Body of pancreas (tissue), 4 donors: ENCODE results near the gene KMT2C. TPM values are rescaled to one million over a fixed set of nuclear protein-coding genes. Genes with fewer than 3 reads are reported as not detected.

ENCODE experiments used
- ATAC-seq: fragments of 150-250 bp; one replicate; pipeline ENCODE4 v1.9.1; 2016
- DNase-seq, 4 donors: peaks; one replicate each; pipeline ENCODE4 v3.0.0-alpha.2; 2019
- H3K27ac ChIP-seq, 4 donors: fragments of 200-600 bp; sonication (generic); 1 replicate in 3 of 4; 2 replicates in 1 of 4; pipeline versions ENCODE4 v1.5.1 to v1.6.1; 2016 to 2019; ENCODE audit warnings: mild to moderate bottlenecking in 1 of 4, mixed read lengths in 1 of 4, moderate library complexity in 1 of 4
- H3K27me3 ChIP-seq, 2 donors: fragments of 200-600 bp; sonication (generic); one replicate each; pipeline ENCODE4 v1.6.0; 2016; ENCODE audit warnings: mild to moderate bottlenecking in 1 of 2
- H3K36me3 ChIP-seq, 2 donors: fragments of 200-600 bp; sonication (generic); replicated peaks in 1 of 2; 2 replicates each; pipeline ENCODE4 v1.5.1; 2016; ENCODE audit warnings: low read depth in 2 of 2; ENCODE audit not compliant: insufficient read depth in 1 of 2
- H3K4me1 ChIP-seq: fragments of 200-600 bp; sonication (generic); one replicate; pipeline ENCODE4 v1.6.0; 2016
- H3K4me3 ChIP-seq, 2 donors: fragments of 200-600 bp; sonication (generic); 1 replicate in 1 of 2; 2 replicates in 1 of 2; pipeline ENCODE4 v1.5.1; 2016 to 2019
- H3K9me3 ChIP-seq, 3 donors: fragments of 200-600 bp; sonication (generic); 1 replicate in 2 of 3; 2 replicates in 1 of 3; pipeline ENCODE4 v1.5.1; 2016
- POLR2A ChIP-seq, 3 donors: fragments of 450-650 bp; IDR thresholded peaks; one replicate each; pipeline ENCODE4 v1.6.1; 2016; ENCODE audit warnings: antibody characterized with exemption in 3 of 3, mild to moderate bottlenecking in 2 of 3
- whole genome bisulfite sequencing, 2 donors: methylation state at CpG; one replicate each; pipeline ENCODE4 v1.1.5; 2017; 5-methylcytosine and 5-hydroxymethylcytosine counted together
- intact Hi-C: fragments of 100-400 bp; cut with DNase I; formaldehyde crosslinking; loops from one replicate; pipeline ENCODE4 v1.15.1; 2023
- total RNA-seq, 2 donors: library from RNA; depleted of rRNA; stranded (reverse); fragments of >200 nt; gene quantifications; one replicate each; pipeline ENCODE4 v1.1.0, GENCODE V29; 2016
- TF ChIP-seq, protein P1 (sequence below), 7 experiments: fragments of 450-650 bp in 4 of 7; fragments of 200-600 bp in 3 of 7; sonication (generic) in 3 of 7; IDR thresholded peaks; one replicate each; pipeline ENCODE4 v1.5.1; 2016 to 2019; ENCODE audit warnings: antibody characterized with exemption in 7 of 7

Gene KMT2C
- total RNA-seq, 2 donors from 2014 or later = 58.9 to 71.5 TPM

- no peak overlapping the region for H3K27ac ChIP-seq
- TF ChIP-seq, protein P1, sequence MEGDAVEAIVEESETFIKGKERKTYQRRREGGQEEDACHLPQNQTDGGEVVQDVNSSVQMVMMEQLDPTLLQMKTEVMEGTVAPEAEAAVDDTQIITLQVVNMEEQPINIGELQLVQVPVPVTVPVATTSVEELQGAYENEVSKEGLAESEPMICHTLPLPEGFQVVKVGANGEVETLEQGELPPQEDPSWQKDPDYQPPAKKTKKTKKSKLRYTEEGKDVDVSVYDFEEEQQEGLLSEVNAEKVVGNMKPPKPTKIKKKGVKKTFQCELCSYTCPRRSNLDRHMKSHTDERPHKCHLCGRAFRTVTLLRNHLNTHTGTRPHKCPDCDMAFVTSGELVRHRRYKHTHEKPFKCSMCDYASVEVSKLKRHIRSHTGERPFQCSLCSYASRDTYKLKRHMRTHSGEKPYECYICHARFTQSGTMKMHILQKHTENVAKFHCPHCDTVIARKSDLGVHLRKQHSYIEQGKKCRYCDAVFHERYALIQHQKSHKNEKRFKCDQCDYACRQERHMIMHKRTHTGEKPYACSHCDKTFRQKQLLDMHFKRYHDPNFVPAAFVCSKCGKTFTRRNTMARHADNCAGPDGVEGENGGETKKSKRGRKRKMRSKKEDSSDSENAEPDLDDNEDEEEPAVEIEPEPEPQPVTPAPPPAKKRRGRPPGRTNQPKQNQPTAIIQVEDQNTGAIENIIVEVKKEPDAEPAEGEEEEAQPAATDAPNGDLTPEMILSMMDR (IDR thresholded peaks at IDR 0.05) = no peak
- no peak for TF ChIP-seq POLR2A (IDR thresholded peaks at IDR 0.05)
- H3K36me3 ChIP-seq = peaks cover 16 to 31% of the 10 kb centered on the region in 2 donors
- no peaks in the 10 kb centered on the region for H3K4me1 ChIP-seq
- no peak overlapping the region for H3K4me3 ChIP-seq
- ATAC-seq (no peak), DNase-seq (no peak)
- intact Hi-C loops = no loop called here
- H3K27me3 ChIP-seq = no peaks in the 10 kb centered on the region
- WGBS, 2 donors = 85 to 86% methylated on average over 4 of the region's 4 CpGs
- no peaks in the 10 kb centered on the region for H3K9me3 ChIP-seq
Observed at GRCh38 chr7:152140067-152140466, 295.7 kb downstream of the KMT2C start.

GRCh38 chr7:152137476-152138025 lies 298.3 kb downstream of the KMT2C start:
- no peak for DNase-seq
- peaks cover 16 to 27% of the 10 kb centered on the region in 2 donors for H3K36me3 ChIP-seq
- 69 to 81% methylated on average over 7 of the region's 7 CpGs for WGBS, 2 donors
- no peak for ATAC-seq
- H3K27ac ChIP-seq = no peak overlapping the region
- TF ChIP-seq, protein P1 (IDR thresholded peaks at IDR 0.05) = no peak
- no peak for TF ChIP-seq POLR2A (IDR thresholded peaks at IDR 0.05)
- no peaks in the 10 kb centered on the region for H3K27me3 ChIP-seq
- intact Hi-C loops = no loop called here
- no peak overlapping the region for H3K4me3 ChIP-seq
- no peaks in the 10 kb centered on the region for H3K4me1 ChIP-seq
- H3K9me3 ChIP-seq = no peaks in the 10 kb centered on the region

GRCh38 chr7:152136686-152137085 lies 299.1 kb downstream of the KMT2C start:
- Histone ChIP-seq H3K4me3 (no peak overlapping the region), H3K4me1 (no peaks in the 10 kb centered on the region), H3K27me3 (no peaks in the 10 kb centered on the region), H3K27ac (peak overlapping the region in 1 of 4 donors; percentile 3), H3K36me3 (peaks cover 16 to 28% of the 10 kb centered on the region in 2 donors), H3K9me3 (no peaks in the 10 kb centered on the region)
- ATAC-seq (no peak), DNase-seq (peak in 1 of 4 donors; percentile 27)
- TF ChIP-seq, protein P1 (IDR thresholded peaks at IDR 0.05) = no peak
- no peak for TF ChIP-seq POLR2A (IDR thresholded peaks at IDR 0.05)
- WGBS, 2 donors = 78 to 79% methylated on average over 9 of the region's 9 CpGs
- intact Hi-C loops = no loop called here

GRCh38 chr7:152133804-152134203 lies 302.0 kb downstream of the KMT2C start:
- H3K36me3 ChIP-seq = peaks cover 6 to 22% of the 10 kb centered on the region in 2 donors
- intact Hi-C loops = no loop called here
- DNase-seq (no peak), ATAC-seq (no peak)
- 92 to 94% methylated on average over 13 of the region's 13 CpGs for WGBS, 2 donors
- H3K4me1 ChIP-seq = no peaks in the 10 kb centered on the region
- TF ChIP-seq, protein P1 (IDR thresholded peaks at IDR 0.05) = no peak
- no peak for TF ChIP-seq POLR2A (IDR thresholded peaks at IDR 0.05)
- H3K9me3 ChIP-seq = no peaks in the 10 kb centered on the region
- no peak overlapping the region for H3K27ac ChIP-seq
- no peak overlapping the region for H3K4me3 ChIP-seq
- no peaks in the 10 kb centered on the region for H3K27me3 ChIP-seq

DNA sequence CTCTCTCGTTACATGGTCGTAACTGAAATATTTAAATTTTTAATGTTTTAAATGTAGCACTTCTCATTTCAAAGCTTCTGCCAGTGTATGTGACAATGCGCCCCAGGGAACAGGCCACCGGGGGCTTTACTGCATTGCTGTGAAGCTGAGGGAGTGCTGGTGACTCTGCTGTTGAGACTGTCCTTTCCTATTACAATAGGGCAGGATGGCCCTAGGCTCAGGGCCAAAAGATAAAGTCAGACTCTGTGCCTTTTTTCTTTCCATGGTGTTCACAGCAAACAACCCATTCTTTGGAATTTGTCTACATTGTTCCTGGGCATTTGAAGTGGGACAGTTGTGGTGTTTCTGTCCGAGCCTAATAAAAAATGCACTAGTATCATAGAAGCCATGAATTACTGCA lies 303.0 kb downstream of the KMT2C start:
- no peaks in the 10 kb centered on the region for H3K27me3 ChIP-seq
- ATAC-seq = no peak
- H3K4me1 ChIP-seq = no peaks in the 10 kb centered on the region
- H3K4me3 ChIP-seq = no peak overlapping the region
- intact Hi-C loops = no loop called here
- peaks cover 0 to 14% of the 10 kb centered on the region in 2 donors for H3K36me3 ChIP-seq
- 90 to 94% methylated on average over 5 of the region's 5 CpGs for WGBS, 2 donors
- no peaks in the 10 kb centered on the region for H3K9me3 ChIP-seq
- no peak for DNase-seq
- TF ChIP-seq, protein P1 (IDR thresholded peaks at IDR 0.05) = no peak
- TF ChIP-seq POLR2A (IDR thresholded peaks at IDR 0.05) = no peak
- H3K27ac ChIP-seq = no peak overlapping the region
